Measurements from ENCODE around the gene RAB3IL1.

RAB3IL1 gene

GRCh38 chr11:61919705-61920631 lies 2.6 kb upstream of the RAB3IL1 start:
- H3K9me3 ChIP-seq, result no peaks in the 10 kb centered on the region
- H3K27me3 ChIP-seq (ENCODE audit: low read depth), result no peaks in the 10 kb centered on the region
- in situ Hi-C loops (cut with MboI; ENCODE audit: low sequenced_read_pairs), result no loop called here
- DNase-seq (ENCODE audit: low spot score in 2 of 2), result peak in 1 of 2 experiments; percentile 8
- peaks cover 3% of the 10 kb centered on the region; the same call in 1 of the 2 replicates for H3K4me1 ChIP-seq
- no peak overlapping the region for H3K4me3 ChIP-seq
- H3K36me3 ChIP-seq (replicated peaks), result no peaks in the 10 kb centered on the region

- Histone ChIP-seq H3K4me3 (no peak overlapping the region), H3K9me3 (no peaks in the 10 kb centered on the region), H3K4me1 (peaks cover 3% of the 10 kb centered on the region; the same call in 1 of the 2 replicates), H3K36me3 (replicated peaks) (no peaks in the 10 kb centered on the region), H3K27me3 (ENCODE audit: low read depth) (no peaks in the 10 kb centered on the region)
- in situ Hi-C loops (cut with MboI; ENCODE audit: low sequenced_read_pairs), result no loop called here
- DNase-seq (ENCODE audit: low spot score in 2 of 2), result no peak
Measured at GRCh38 chr11:61918938-61919704, 1.8 kb upstream of the RAB3IL1 start.

GRCh38 chr11:61918251-61918937 lies 1.0 kb upstream of the RAB3IL1 start:
- Histone ChIP-seq H3K9me3 (no peaks in the 10 kb centered on the region), H3K4me1 (peaks cover 3% of the 10 kb centered on the region; the same call in 1 of the 2 replicates), H3K27me3 (ENCODE audit: low read depth) (no peaks in the 10 kb centered on the region), H3K36me3 (replicated peaks) (no peaks in the 10 kb centered on the region), H3K4me3 (no peak overlapping the region)
- in situ Hi-C loops (cut with MboI; ENCODE audit: low sequenced_read_pairs), result no loop called here
- DNase-seq (ENCODE audit: low spot score in 2 of 2), result peak in 1 of 2 experiments; percentile 7

- peak overlapping the region; percentile 37 for H3K4me3 ChIP-seq
- no peaks in the 10 kb centered on the region for H3K9me3 ChIP-seq
- in situ Hi-C loops (cut with MboI; ENCODE audit: low sequenced_read_pairs), result no loop called here
- no peaks in the 10 kb centered on the region for H3K36me3 ChIP-seq (replicated peaks)
- peak in 1 of 2 experiments; percentile 13 for DNase-seq (ENCODE audit: low spot score in 2 of 2)
- peaks cover 3% of the 10 kb centered on the region; the same call in 1 of the 2 replicates for H3K4me1 ChIP-seq
- H3K27me3 ChIP-seq (ENCODE audit: low read depth), result no peaks in the 10 kb centered on the region
Measured at GRCh38 chr11:61916737-61917333, 531 bp downstream of the RAB3IL1 start.

- Histone ChIP-seq H3K36me3 (replicated peaks) (no peaks in the 10 kb centered on the region), H3K27me3 (ENCODE audit: low read depth) (no peaks in the 10 kb centered on the region), H3K9me3 (no peaks in the 10 kb centered on the region), H3K4me1 (peaks cover 3% of the 10 kb centered on the region; the same call in 1 of the 2 replicates), H3K4me3 (no peak overlapping the region)
- in situ Hi-C loops (cut with MboI; ENCODE audit: low sequenced_read_pairs), result no loop called here
- DNase-seq (ENCODE audit: low spot score in 2 of 2), result no peak
Measured at GRCh38 chr11:61914471-61915171, 2.7 kb downstream of the RAB3IL1 start.

- H3K27me3 ChIP-seq (ENCODE audit: low read depth), result no peaks in the 10 kb centered on the region
- H3K4me1 ChIP-seq, result peaks cover 3% of the 10 kb centered on the region; the same call in 1 of the 2 replicates
- in situ Hi-C loops (cut with MboI; ENCODE audit: low sequenced_read_pairs), result no loop called here
- H3K4me3 ChIP-seq, result no peak overlapping the region
- H3K36me3 ChIP-seq (replicated peaks), result no peaks in the 10 kb centered on the region
- DNase-seq (ENCODE audit: low spot score in 2 of 2), result no peak
- H3K9me3 ChIP-seq, result no peaks in the 10 kb centered on the region
Measured at GRCh38 chr11:61913699-61914395, 3.5 kb downstream of the RAB3IL1 start.

GRCh38 chr11:61912991-61913698 lies 4.2 kb downstream of the RAB3IL1 start:
- H3K4me1 ChIP-seq, result peaks cover 3% of the 10 kb centered on the region; the same call in 1 of the 2 replicates
- H3K9me3 ChIP-seq, result no peaks in the 10 kb centered on the region
- H3K27me3 ChIP-seq (ENCODE audit: low read depth), result no peaks in the 10 kb centered on the region
- no peaks in the 10 kb centered on the region for H3K36me3 ChIP-seq (replicated peaks)
- in situ Hi-C loops (cut with MboI; ENCODE audit: low sequenced_read_pairs), result no loop called here
- no peak for DNase-seq (ENCODE audit: low spot score in 2 of 2)
- no peak overlapping the region for H3K4me3 ChIP-seq

GRCh38 chr11:61912530-61912898 lies 4.9 kb downstream of the RAB3IL1 start:
- Histone ChIP-seq H3K4me1 (no peaks in the 10 kb centered on the region; the same call in 1 of the 2 replicates), H3K27me3 (ENCODE audit: low read depth) (no peaks in the 10 kb centered on the region), H3K36me3 (replicated peaks) (no peaks in the 10 kb centered on the region), H3K4me3 (no peak overlapping the region), H3K9me3 (no peaks in the 10 kb centered on the region)
- in situ Hi-C loops (cut with MboI; ENCODE audit: low sequenced_read_pairs), result no loop called here
- DNase-seq (ENCODE audit: low spot score in 2 of 2), result no peak

GRCh38 chr11:61911701-61912529 lies 5.5 kb downstream of the RAB3IL1 start:
- H3K4me1 ChIP-seq, result no peaks in the 10 kb centered on the region; the same call in 1 of the 2 replicates
- H3K4me3 ChIP-seq, result no peak overlapping the region
- in situ Hi-C loops (cut with MboI; ENCODE audit: low sequenced_read_pairs), result no loop called here
- H3K36me3 ChIP-seq (replicated peaks), result no peaks in the 10 kb centered on the region
- H3K9me3 ChIP-seq, result no peaks in the 10 kb centered on the region
- no peak for DNase-seq (ENCODE audit: low spot score in 2 of 2)
- no peaks in the 10 kb centered on the region for H3K27me3 ChIP-seq (ENCODE audit: low read depth)

GRCh38 chr11:61911128-61911700 lies 6.2 kb downstream of the RAB3IL1 start:
- H3K4me1 ChIP-seq, result no peaks in the 10 kb centered on the region

More at GRCh38 chr11:61911128-61911700, 6.2 kb downstream of the RAB3IL1 start:
- DNase-seq (ENCODE audit: low spot score in 2 of 2), result no peak
- in situ Hi-C loops (cut with MboI; ENCODE audit: low sequenced_read_pairs), result no loop called here
- no peak overlapping the region for H3K4me3 ChIP-seq
- H3K27me3 ChIP-seq (ENCODE audit: low read depth), result no peaks in the 10 kb centered on the region
- H3K36me3 ChIP-seq (replicated peaks), result no peaks in the 10 kb centered on the region
- no peaks in the 10 kb centered on the region for H3K9me3 ChIP-seq
